Raji (cell line): ENCODE measurements around the gene CHMP4B.

Source experiments
- POLR2A ChIP-seq: IDR thresholded peaks from 2 replicates; pipeline ENCODE4 v1.6.1; 2011; ENCODE audit warnings: low read depth, low read length, control low read depth; ENCODE audit not compliant: insufficient read depth

CHMP4B gene

DNA sequence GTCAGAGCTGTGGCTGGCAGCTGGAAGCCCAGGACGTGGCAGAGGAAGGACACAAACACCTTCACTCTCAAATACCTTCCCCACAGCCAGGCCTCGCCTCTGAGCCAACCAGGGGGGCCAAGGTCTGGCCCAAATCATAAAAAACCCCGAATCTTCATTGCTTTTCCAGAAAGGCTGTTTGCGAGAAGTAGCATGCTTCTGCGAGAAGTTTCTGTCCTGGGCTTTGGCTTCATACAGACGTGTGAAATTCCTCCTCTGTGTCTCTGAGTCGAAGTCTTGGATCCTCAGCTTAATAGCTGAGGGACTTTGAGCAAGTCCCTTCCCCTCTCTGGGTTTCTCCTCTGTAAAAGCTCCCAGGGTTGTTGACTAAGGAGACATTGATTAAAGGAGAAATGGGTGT, 63.0 kb downstream of the CHMP4B start:
- TF ChIP-seq POLR2A = no peak

DNA sequence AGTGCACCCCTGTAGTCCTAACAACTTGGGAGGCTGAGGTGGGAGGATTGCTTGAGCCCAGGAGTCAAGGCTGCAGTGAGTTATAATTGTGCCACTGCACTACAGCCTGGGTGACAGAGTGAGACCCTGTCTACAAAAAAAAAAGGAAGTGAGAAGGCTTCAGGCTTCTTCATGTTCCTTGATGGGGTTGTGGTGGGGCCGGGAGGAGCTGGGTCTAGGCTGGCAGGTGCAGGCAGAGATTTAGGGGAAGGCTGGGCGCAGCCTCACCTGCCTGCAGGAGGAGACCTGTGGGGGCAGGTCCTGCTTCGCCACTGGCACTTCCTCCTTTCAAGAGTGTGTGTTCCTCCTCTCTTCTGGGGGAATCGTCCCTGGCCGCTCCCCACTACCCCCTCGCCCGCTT, 63.9 kb downstream of the CHMP4B start:
- no peak for TF ChIP-seq POLR2A

DNA sequence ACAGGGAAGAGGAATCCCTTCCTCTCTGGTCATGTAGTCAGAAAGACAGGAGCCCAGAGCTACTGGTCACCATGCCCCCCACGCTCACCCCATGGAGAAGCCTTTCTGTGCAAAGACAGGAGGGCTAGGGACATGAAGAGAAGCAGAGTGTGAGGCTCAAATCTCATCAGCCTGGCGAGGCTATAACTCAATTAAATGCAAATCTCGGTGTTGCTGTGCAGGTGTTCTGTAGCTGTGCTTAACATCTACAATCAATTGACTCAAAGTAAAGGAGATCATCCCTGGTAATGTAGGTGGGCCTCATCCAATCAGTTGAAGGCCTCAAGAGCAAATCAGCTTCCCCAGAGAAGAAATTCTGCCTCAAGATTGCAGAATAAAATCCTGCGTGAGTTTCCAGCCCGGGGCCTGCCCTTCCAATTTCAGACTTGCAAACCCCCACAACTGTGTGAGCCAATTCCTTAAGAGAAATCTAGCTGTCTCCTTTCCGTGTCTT, 64.4 kb downstream of the CHMP4B start:
- TF ChIP-seq POLR2A = no peak

DNA sequence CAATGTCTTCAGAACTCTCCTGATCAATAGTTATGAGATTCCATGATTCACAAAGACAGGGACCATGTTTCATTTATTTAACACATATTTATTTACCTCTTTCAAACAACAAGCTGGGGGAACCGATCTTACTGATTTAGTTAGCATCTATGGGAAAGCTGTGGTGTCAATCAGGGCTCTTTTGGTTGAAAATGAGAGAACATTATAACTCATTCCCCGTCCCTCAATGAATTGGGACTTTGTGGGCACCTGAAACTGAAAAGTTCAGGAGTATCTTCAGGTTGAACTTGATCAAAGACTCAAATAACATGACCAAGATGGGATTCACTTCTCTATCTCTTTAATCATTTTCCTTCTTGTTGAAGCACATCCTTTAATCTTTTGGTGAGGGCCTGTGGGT, 67.4 kb downstream of the CHMP4B start:
- TF ChIP-seq POLR2A = no peak

DNA sequence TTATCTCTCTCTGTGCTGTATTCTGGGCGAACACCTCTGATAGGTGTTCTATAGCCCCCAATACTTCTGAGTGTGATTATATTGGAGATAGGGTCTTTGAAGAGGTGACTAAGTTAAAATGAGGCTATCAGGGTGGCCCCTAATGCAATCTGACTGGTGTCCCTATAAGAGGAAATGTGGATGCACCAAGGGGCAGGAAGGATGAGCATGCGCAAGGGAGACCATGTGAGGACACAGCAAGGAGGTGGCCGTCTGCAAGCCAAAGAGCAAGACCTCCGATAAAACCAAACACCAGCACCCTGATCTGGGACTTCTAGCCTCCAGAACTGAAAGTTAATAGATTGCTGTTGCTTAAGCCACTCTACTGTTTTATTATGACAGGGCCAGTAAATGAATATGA, 69.2 kb downstream of the CHMP4B start:
- TF ChIP-seq POLR2A = no peak

DNA sequence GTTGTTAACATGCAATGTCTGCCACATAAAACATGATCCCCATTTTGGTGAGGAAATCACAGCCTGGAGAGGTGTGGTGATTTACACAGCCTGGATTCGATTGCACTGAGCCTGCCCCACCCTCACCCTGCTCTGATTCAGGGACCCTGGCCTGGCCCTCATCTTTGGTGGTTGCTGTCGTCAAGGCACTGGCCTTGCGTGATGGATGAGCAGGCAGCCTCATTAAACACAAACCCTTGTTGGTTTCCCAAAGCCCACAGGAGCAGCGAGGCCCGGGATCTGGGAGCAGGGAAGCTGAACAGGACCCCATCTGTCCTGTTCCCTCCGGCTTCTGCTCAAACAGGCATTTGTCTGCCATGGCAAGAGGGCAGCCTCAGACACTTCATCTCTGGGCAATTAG, 70.8 kb downstream of the CHMP4B start:
- TF ChIP-seq POLR2A = no peak

DNA sequence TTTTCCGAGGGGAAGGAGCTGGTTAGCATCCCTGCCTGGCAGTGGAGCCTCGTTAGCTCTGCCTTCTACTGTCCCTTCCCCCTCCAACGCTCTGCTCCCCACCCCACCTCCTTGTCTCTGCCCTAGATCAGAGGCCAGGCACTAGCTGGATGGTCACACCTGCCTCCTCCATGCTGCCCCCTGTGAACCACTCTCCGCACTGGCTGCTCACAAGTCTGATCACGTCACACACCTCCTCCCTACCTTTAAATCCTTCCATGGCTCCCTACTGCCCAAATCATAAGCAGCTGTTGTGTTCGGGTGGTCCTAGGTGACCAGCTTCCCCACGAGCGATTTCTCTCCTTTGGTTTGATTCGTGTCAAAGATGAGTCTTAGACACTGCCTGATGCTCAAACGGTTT, 71.3 kb downstream of the CHMP4B start:
- no peak for TF ChIP-seq POLR2A

DNA sequence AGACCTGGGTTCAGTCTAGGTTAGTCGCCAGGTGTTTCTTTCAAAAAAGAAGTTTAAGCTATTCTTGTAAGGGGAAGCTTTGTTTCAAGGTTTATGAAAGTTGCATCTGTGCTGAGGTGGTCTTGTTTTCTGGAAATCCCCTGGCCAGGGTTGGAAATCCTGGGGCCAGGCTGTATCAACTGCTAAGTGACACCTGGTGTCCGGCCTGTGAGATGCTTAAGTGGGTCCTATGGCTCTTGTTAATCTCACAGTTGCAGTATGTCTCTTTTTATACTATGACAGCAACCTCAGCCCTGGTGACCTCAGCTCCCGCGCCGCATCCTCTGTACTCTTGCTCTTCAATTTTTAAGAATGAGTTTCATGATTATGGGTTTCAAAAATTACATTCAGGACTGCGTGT, 72.0 kb downstream of the CHMP4B start:
- TF ChIP-seq POLR2A = no peak

DNA sequence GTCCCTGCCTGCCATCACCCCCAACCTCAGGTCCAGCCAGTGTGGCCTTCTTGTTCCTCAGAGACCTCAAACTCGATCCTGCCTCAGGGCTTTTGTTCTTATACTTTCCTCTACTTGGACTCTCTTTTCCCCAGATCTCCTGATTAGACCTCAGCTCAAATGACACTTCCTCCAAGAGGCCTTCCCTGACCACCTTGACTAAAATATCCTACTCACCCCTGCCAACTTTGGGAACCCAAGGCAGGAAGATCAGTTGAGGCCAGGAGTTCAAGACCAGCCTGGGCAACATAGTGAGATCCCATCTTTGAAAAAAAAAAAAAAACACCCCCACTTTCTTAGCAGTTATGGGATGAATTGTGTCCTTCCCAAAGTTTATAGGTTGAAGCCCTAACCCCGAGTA, 73.5 kb downstream of the CHMP4B start:
- TF ChIP-seq POLR2A = no peak

DNA sequence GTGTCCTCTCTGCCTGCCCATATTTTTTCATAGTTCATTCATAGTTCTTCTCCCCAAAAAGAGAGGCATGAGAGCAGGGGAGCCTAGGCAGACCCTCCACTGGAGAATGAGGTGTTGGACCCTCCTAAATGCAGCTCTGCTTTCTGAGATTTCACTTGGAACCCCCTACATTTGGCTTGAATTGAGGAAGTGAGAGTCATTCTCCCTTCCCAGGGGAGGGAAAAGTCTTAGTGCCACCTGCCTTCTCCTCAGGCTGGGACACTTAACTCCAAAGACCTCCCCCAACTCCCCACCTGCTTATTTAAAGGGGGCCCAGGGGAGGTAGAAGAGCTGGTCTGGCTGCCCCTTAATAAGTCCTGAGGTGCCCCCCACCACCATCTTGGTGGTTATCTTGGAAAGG, 78.2 kb downstream of the CHMP4B start:
- no peak for TF ChIP-seq POLR2A

DNA sequence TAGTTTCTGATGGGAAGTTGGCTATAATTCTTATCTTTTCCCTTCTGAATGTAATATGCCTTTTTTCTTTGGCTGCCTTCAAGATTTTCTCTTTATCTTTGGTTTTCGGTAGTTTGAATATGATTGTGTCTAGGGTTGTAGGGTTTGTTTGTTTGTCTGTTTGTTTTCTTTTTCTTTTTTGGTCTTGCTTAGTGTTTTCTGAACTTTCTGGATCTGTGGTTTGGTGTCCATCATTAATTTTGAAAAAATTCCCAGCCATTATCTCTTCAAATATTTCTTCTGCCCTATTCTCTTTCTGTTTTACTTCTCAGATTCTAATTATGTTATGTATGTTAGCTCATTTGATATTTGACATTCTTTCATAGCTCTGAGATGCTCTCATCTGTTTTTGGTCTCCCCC, 79.4 kb downstream of the CHMP4B start:
- no peak for TF ChIP-seq POLR2A

DNA sequence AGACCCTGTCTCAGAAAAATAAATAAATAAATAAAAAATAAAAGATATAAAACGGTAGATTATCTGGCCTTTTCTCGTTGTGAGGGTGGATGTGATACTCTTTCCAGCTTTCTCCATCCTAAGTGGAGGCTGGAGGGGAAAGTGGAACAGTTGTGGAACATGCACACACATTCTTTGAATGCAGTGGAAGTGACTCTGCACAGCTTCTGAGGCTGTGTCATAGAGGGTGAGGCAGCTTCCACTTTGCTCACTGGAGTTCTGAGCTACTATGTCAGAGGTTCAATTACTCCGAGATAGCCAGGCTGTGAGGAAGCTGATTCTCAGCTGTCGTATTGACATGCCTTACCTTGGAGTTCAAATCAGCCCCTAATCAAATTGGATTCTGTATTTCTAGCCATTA, 82.2 kb downstream of the CHMP4B start:
- no peak for TF ChIP-seq POLR2A

DNA sequence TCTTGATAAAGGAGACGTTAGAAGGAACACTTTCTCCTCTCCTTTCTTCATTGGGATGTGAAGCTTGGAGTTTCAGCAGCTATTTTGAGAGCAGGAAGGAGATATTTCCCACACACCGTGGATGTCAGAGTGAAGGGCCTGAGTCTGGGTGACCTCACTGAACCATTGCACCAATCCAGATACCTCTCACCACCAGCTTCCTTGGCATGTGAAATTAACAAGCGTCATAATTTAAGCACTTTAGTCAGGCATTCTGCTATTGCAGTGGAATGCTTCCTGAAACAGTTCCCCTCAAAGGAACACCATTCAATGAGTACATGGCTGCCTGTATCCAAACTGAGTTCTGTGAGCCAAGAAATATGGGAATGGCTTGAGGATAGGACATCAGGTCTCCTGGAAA, 83.7 kb downstream of the CHMP4B start:
- TF ChIP-seq POLR2A = no peak

DNA sequence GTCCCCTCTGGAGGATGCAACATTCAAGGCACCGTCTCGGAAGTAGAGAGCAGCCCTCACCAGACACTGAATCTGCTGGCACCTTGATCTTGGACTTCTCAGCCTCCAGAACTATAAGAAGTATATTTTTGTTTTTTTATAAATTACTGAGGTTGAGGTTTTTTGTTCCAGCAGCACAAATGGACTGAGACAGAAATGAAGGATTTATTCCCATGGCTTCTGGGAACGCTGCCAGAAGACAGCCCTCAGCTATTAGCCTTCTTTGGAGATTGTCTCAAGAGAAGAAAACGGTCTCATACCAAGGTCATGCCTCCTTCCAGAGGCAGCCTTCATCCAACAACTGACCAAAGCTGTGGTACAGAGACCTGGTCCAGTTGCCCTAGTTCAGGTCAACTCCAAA, 85.4 kb downstream of the CHMP4B start:
- TF ChIP-seq POLR2A = no peak

DNA sequence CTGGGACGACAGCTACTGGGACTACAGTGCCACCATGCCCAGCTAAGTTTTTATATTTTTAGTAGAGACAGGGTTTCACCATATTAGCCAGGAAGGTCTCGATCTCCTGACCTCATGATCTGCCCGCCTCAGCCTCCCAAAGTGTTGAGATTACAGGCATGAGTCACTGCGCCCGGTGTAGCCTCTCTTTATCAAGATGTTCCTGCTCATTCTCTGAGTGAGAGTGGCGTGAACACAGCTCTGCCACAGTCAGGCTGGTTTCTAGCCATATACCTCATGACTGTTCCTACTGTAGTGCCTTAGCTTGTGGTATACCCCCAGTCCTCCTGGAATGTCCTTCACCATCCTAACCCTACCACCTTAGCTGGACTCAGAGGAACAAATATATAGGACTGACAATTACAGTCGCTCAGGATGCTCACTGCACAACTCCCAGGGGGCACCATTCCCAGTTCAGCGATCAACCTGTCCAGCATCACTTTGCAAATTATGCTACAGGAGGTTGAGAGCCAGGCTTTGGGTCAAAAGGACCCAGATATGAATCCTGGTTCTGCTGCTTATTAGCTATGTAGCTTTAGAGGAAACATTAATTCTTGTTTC, 86.3 kb downstream of the CHMP4B start:
- no peak for TF ChIP-seq POLR2A

DNA sequence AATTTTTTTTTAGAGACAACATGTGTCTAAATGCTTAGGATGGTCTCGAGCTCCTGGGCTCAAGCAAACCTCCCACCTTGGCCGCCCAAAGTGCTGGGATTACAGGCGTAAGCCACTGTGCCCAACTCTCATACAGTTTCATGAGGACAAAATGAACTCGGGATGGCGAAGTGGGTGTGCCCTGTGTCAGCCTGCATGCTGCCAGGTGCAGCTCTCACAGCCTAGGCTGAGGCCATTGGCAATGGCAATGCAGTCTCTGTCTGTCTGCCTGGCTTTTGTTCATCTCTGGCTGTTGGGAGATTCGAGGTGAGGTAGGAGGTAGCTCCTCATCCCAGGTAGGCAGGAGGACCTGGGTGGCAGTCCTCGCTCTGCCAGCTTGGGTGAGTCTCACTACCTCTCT, 88.0 kb downstream of the CHMP4B start:
- no peak for TF ChIP-seq POLR2A

DNA sequence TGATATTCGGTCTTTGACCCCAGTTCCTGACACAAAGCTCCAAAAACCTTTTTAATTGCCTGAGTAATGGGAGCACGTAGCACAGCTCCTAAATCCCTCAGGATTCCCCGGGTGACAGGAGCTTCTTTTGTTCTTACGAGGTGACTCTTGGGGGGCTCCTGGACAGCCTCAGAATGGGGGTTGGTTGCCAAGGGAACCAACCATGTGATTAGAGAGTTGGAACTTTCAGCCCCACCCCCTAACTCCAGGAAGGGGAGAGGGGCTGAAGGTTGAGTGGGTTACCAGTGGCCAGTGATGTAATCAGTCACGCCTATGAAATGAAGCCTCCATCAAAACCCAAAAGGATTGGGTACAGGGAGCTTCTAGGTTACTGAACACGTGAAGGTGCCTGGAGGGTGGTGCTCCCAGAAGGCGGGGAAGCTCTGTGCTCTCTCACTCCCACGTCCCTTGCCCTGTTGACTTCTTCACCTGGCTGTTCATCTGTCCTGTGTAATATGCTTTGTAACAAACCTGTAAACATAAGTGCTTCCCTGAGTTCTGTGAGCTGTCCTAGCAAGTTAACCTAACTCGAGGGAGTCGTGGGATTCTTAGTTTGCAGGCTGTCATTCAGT, 89.5 kb downstream of the CHMP4B start:
- no peak for TF ChIP-seq POLR2A
